Esophagus mucosa (tissue), 1 donor: ENCODE data around the gene PIAS4. TPM values are rescaled to one million over a fixed set of nuclear protein-coding genes. Genes with fewer than 3 reads are reported as not detected.
"Not testable (repeated sequence)": the region's sequence is repeated elsewhere in the genome, so short reads cannot be mapped to it uniquely, and the experiment has no call there.

Experiments
- ATAC-seq: fragments of 200-7000 bp; cut with Tn5 transposase; one replicate; pipeline ENCODE4 v1.9.1; 2020
- total RNA-seq: library from RNA; stranded (reverse); gene quantifications from one replicate; pipeline ENCODE4 v1.2.4, GENCODE V29; 2023
- donor health status: DM: yes; HTN: yes; CAD: no.

PIAS4 gene
- 19.3 TPM for total RNA-seq

GRCh38 chr19:4007021-4007835 is at the start of gene PIAS4:
Gene PIAS4 (plus strand): TSS chr19:4007736. CDS start chr19:4007761, 25 bp downstream.
- peak; percentile 95 for ATAC-seq

GRCh38 chr19:3958836-3959765 is 48.4 kb upstream of the PIAS4 start:
- ATAC-seq, result peak; percentile 4

GRCh38 chr19:3959766-3960131 is 47.8 kb upstream of the PIAS4 start:
- ATAC-seq, result no peak

GRCh38 chr19:3961007-3961406 is 46.5 kb upstream of the PIAS4 start:
- ATAC-seq, result no peak

- ATAC-seq, result no peak
These were observed 43.9 kb upstream of the PIAS4 start for GRCh38 chr19:3963458-3964255.

- ATAC-seq, result no peak
These were observed 43.0 kb upstream of the PIAS4 start for GRCh38 chr19:3964256-3965194.

- no peak for ATAC-seq
These were observed 41.2 kb upstream of the PIAS4 start for GRCh38 chr19:3966051-3967017.

GRCh38 chr19:3967983-3968382 is 39.6 kb upstream of the PIAS4 start:
- not testable (repeated sequence) for ATAC-seq

GRCh38 chr19:3968556-3969434 is 38.7 kb upstream of the PIAS4 start:
- ATAC-seq, result peak; percentile 74

- ATAC-seq, result peak; percentile 49
These were observed 37.9 kb upstream of the PIAS4 start for GRCh38 chr19:3969435-3970312.

- peak; percentile 0 for ATAC-seq
These were observed 37.2 kb upstream of the PIAS4 start for GRCh38 chr19:3970313-3970807.

- ATAC-seq, result peak; percentile 87
These were observed 36.5 kb upstream of the PIAS4 start, which contains the start of gene DAPK3 for GRCh38 chr19:3970808-3971598. Gene DAPK3 (minus strand): TSS chr19:3971099. CDS start chr19:3969735, 1,364 bp downstream.

GRCh38 chr19:3975144-3975543 is 32.4 kb upstream of the PIAS4 start:
- ATAC-seq, result no peak

GRCh38 chr19:3975637-3976087 is 31.9 kb upstream of the PIAS4 start:
- ATAC-seq, result no peak

- ATAC-seq, result peak; percentile 72
These were observed 30.9 kb upstream of the PIAS4 start for GRCh38 chr19:3976495-3977241.
